Progenitor cell of endocrine pancreas (in vitro differentiated cells): ENCODE results near the gene NPR1. TPM values are rescaled to one million over a fixed set of nuclear protein-coding genes. Genes with fewer than 3 reads are reported as not detected.
"Not testable (repeated sequence)": the region's sequence is repeated elsewhere in the genome, so short reads cannot be mapped to it uniquely, and the experiment has no call there.

Experiments
- DNase-seq: peaks from one replicate; pipeline ENCODE4 v3.0.0; 2021; ENCODE audit warnings: low spot score; ENCODE audit not compliant: unreplicated experiment
- H3K27ac Mint-ChIP-seq: 2 replicates; pipeline ENCODE4 v1.8.0; 2021; ENCODE audit warnings: mild to moderate bottlenecking, moderate library complexity, mixed read lengths
- H3K27me3 Mint-ChIP-seq: 2 replicates; pipeline ENCODE4 v1.8.0; 2021; ENCODE audit warnings: mixed read lengths
- H3K36me3 Mint-ChIP-seq: 2 replicates; pipeline ENCODE4 v1.8.0; 2022; ENCODE audit warnings: mixed read lengths; ENCODE audit not compliant: insufficient read depth
- H3K4me1 Mint-ChIP-seq: 2 replicates; pipeline ENCODE4 v1.8.0; 2021; ENCODE audit warnings: low read depth, mixed read lengths
- H3K4me3 Mint-ChIP-seq: 2 replicates; pipeline ENCODE4 v1.8.0; 2021; ENCODE audit warnings: low read depth, mild to moderate bottlenecking, moderate library complexity, mixed read lengths
- H3K9me3 Mint-ChIP-seq: 2 replicates; pipeline ENCODE4 v1.8.0; 2021; ENCODE audit warnings: low read depth, mixed read lengths
- total RNA-seq: library from RNA; stranded (reverse); gene quantifications from 2 replicates; pipeline ENCODE4 v1.2.1, GENCODE V29; 2021
- TF ChIP-seq, protein P1 (sequence below): fragments of 200-600 bp; sonication (generic); IDR thresholded peaks from one replicate; pipeline ENCODE4 v1.5.0; 2021; ENCODE audit warnings: antibody characterized with exemption, mild to moderate bottlenecking; ENCODE audit not compliant: unreplicated experiment

NPR1 gene
- total RNA-seq, 1 donor from 2014 or later = 0.41 TPM

DNA sequence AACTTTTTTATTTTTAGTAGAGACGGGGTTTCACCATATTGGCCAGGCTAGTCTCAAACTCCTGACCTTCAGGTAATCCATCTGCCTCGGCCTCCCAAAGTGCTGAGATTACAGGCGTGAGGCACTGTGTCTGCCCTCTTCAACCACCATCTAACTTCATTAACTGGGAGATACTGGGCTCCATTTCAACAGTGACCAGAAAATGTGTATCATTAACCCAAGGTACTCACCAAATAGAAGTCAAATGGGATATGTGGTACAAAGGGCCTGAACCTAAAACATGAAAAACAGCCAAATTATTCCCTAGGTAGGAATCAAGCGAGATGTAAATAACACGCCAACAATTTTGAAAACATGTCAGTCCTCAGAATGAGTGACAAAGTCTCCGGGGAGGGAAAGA is 8.9 kb upstream of the NPR1 start:
- Mint-ChIP-seq H3K27me3 (no peaks in the 10 kb centered on the region), H3K27ac (no peak overlapping the region), H3K4me1 (peaks cover 14% of the 10 kb centered on the region), H3K9me3 (no peaks in the 10 kb centered on the region), H3K4me3 (no peak overlapping the region), H3K36me3 (peaks cover 33% of the 10 kb centered on the region)
- TF ChIP-seq, protein P1, sequence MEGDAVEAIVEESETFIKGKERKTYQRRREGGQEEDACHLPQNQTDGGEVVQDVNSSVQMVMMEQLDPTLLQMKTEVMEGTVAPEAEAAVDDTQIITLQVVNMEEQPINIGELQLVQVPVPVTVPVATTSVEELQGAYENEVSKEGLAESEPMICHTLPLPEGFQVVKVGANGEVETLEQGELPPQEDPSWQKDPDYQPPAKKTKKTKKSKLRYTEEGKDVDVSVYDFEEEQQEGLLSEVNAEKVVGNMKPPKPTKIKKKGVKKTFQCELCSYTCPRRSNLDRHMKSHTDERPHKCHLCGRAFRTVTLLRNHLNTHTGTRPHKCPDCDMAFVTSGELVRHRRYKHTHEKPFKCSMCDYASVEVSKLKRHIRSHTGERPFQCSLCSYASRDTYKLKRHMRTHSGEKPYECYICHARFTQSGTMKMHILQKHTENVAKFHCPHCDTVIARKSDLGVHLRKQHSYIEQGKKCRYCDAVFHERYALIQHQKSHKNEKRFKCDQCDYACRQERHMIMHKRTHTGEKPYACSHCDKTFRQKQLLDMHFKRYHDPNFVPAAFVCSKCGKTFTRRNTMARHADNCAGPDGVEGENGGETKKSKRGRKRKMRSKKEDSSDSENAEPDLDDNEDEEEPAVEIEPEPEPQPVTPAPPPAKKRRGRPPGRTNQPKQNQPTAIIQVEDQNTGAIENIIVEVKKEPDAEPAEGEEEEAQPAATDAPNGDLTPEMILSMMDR = no peak
- DNase-seq = no peak

DNA sequence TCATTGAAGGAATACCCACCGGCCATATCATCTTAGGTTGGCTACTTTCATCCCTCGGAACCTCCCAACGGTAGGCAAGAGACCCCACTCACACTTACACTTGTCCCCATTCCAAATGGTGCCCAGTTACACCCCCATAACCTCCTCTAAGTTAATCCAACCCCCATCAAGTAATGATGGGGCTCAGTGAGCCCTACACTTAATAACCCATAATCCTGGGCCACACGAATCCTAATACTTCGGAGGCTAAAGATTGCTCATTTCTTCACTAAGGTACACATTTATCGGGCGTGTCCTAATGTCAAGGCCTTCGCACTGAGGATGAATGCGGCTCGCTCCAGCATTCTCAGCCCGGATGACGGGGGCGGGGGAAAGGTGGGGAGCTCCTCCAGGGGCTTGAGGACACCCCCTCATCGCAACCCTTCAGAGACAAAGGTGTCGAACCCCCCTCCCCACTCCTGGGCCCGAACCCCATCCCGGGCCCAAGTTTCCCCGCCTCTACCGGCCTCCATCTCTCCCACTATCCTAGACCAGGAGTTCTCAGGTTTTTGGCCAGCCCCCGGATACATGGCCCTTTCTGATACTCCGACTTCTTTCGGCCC is 8.1 kb upstream of the NPR1 start:
- H3K27me3 Mint-ChIP-seq = no peaks in the 10 kb centered on the region
- H3K4me3 Mint-ChIP-seq = no peak overlapping the region
- H3K36me3 Mint-ChIP-seq = peaks cover 25% of the 10 kb centered on the region
- H3K27ac Mint-ChIP-seq = no peak overlapping the region
- TF ChIP-seq, protein P1 = no peak
- peaks cover 14% of the 10 kb centered on the region for H3K4me1 Mint-ChIP-seq
- no peak for DNase-seq
- no peaks in the 10 kb centered on the region for H3K9me3 Mint-ChIP-seq

DNA sequence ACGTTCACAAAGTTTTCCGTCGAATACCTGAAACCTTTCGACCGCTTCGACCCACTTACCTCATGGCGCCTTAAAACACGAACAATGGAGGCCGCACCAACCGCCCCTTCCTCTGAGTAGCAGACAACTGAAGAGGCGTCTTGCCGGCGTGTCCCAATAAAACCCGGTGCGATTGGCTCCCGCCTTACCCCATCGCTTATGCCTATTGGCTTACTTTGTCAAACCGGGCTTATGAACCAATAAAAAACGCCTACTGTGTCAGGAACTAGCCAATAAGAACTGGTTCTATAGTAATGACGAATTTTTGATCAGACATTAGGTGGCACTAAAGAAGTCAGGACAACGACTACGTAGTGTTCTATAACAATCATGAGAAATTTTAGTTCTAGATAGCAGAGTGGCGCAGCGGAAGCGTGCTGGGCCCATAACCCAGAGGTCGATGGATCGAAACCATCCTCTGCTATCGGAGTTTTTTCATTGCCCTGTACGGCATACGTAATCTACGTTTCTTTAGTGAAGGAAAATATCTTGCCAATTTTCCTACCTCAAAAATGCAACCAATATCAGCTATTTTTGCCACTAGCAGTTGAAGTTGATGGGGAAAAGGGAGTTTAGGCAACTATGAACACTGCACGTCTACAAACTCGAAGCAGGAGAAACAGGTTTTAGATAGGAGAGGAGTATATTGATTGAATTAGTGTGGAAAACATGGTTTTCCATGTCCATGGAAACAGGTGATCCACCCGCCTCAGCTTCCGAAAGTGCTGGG is 7.4 kb upstream of the NPR1 start, which contains the start of gene ILF2:
Gene ILF2 (minus strand): TSS at position 135 of the 769 bp plus-strand sequence. CDS start 71 bp downstream, at position 64.
- no peaks in the 10 kb centered on the region for H3K27me3 Mint-ChIP-seq
- H3K4me1 Mint-ChIP-seq = peaks cover 14% of the 10 kb centered on the region
- no peaks in the 10 kb centered on the region for H3K9me3 Mint-ChIP-seq
- no peak within 1 kb of the TSS for H3K4me3 Mint-ChIP-seq
- H3K36me3 Mint-ChIP-seq = peaks cover 23% of the 10 kb centered on the region
- DNase-seq = peak; percentile 89
- TF ChIP-seq, protein P1 = no peak
- H3K27ac Mint-ChIP-seq = no peak within 1 kb of the TSS

DNA sequence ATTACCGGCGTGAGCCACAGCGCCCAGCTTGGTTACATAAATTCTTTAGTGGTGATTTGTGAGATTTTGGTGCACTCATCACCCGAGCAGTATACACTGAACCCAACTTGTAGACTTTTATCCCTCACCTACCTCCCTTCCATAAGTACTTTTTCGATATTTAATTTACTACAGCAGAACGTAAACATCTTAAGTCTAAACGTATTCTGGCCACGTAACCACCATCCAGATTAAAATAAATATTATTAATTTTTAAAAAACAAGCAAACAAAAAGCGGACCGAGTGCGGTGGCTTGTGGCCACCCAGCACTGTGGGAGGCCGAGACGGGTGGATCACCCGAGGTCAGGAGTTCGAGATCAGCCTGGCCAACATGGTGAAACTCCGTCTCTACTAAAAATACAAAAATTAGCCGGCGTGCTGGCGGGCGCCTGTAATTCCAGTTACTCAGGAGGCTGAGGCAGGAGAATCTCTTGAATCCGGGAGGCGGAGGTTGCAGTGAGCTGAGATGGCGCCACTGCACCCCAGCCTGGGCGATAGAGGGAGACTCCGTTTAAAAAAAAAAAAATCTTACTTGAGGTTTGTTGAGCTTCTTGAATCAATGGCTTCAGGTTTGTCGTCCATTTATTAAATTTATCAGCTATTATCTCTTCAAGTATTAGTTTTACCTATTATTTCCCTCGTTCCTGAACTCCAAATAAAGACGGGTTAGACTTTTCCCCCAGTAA is 6.7 kb upstream of the NPR1 start:
- H3K36me3 Mint-ChIP-seq = peaks cover 21% of the 10 kb centered on the region
- H3K27me3 Mint-ChIP-seq, H3K9me3 Mint-ChIP-seq, DNase-seq, H3K4me3 Mint-ChIP-seq: not testable (repeated sequence)
- peak overlapping the region; percentile 90 for H3K27ac Mint-ChIP-seq
- H3K4me1 Mint-ChIP-seq = peaks cover 14% of the 10 kb centered on the region

DNA sequence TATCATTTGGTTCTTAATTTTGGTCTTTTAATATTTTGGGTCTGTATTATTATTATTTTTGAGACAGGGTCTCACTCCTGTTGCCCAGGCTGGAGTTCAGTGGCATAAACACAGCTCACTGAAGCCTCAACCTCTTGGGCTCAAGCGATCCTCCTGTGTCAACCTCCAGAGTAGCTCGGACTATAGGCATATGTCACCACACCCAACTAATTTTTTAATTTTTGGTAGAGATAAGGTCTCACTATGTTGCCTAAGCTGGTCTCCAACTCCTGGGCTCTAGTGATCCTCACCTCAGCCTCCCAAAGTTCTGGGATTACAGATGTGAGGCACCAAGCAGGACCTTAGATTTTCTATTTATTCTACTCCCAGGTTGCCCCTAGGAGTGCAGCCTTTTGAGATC is 5.0 kb upstream of the NPR1 start:
- peak overlapping the region; percentile 37 for H3K4me3 Mint-ChIP-seq
- H3K4me1 Mint-ChIP-seq = peaks cover 18% of the 10 kb centered on the region
- H3K9me3 Mint-ChIP-seq = no peaks in the 10 kb centered on the region
- no peak overlapping the region for H3K27ac Mint-ChIP-seq
- TF ChIP-seq, protein P1 = no peak
- peaks cover 15% of the 10 kb centered on the region for H3K27me3 Mint-ChIP-seq
- no peak for DNase-seq
- peaks cover 6% of the 10 kb centered on the region for H3K36me3 Mint-ChIP-seq
